Spleen (tissue), 7 donors: ENCODE results near the gene MGMT.

Source experiments
- POLR2A ChIP-seq, 3 donors: fragments of 450-650 bp; IDR thresholded peaks; one replicate each; pipeline ENCODE4 v1.5.1; 2017; ENCODE audit warnings: antibody characterized with exemption in 3 of 3, mild to moderate bottlenecking in 1 of 3
- POLR2AphosphoS5 ChIP-seq, 3 donors: sonication (generic); formaldehyde crosslinking; IDR thresholded peaks; one replicate each; pipeline ENCODE4 v1.5.1; 2017; ENCODE audit warnings: antibody characterized with exemption in 3 of 3
- TF ChIP-seq, protein P1 (sequence below), 11 experiments: fragments of 200-600 bp in 7 of 11; fragments of 450-650 bp in 4 of 11; sonication (generic) in 4 of 11; IDR thresholded peaks in 8 of 11; conservative IDR thresholded peaks in 3 of 11; 1 replicate in 7 of 11; 2 replicates in 4 of 11; pipeline versions ENCODE4 v1.4.0 to v1.8.0; 2016 to 2021; ENCODE audit warnings: antibody characterized with exemption in 11 of 11, inconsistent platforms in 4 of 11, mild to moderate bottlenecking in 1 of 11
- donor health status: DM: no; HTN: no; CAD: no; lungs with moderate emphysema.
- donor health status: DM: no; HTN: no; CAD: no.
- donor health status: DM: no; HTN: no; CAD: no.

DNA sequence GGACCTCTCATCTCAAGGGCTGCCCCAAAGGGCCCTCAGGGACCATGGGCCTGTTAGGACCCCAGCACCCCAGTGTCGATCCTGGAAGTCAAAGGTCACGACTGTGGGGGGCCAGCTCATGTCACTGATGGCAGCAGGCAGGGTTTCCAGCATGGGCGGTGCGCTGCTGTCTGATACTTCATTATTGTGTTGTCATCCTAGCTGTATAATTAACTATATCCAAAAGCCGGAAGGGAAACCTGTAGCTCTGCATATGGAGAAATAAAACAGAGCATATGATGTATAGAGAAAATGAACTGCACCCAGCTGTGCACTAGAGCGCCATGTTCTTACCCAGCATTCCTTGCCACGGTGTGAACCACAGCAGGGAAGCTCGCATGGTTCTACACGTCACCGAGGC is 300.7 kb downstream of the MGMT start:
- TF ChIP-seq, protein P1, sequence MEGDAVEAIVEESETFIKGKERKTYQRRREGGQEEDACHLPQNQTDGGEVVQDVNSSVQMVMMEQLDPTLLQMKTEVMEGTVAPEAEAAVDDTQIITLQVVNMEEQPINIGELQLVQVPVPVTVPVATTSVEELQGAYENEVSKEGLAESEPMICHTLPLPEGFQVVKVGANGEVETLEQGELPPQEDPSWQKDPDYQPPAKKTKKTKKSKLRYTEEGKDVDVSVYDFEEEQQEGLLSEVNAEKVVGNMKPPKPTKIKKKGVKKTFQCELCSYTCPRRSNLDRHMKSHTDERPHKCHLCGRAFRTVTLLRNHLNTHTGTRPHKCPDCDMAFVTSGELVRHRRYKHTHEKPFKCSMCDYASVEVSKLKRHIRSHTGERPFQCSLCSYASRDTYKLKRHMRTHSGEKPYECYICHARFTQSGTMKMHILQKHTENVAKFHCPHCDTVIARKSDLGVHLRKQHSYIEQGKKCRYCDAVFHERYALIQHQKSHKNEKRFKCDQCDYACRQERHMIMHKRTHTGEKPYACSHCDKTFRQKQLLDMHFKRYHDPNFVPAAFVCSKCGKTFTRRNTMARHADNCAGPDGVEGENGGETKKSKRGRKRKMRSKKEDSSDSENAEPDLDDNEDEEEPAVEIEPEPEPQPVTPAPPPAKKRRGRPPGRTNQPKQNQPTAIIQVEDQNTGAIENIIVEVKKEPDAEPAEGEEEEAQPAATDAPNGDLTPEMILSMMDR (IDR thresholded peaks at IDR 0.05 in 8 of 11, conservative IDR thresholded peaks at IDR 0.05 in 3 of 11) = no peak
- TF ChIP-seq POLR2A (IDR thresholded peaks at IDR 0.05) (no peak), POLR2AphosphoS5 (IDR thresholded peaks at IDR 0.05) (no peak)
